A673 (cell line): Measurements from ENCODE around the gene RANBP3. TPM values are rescaled to one million over a fixed set of nuclear protein-coding genes. Genes with fewer than 3 reads are reported as not detected.

Experiments
- BruUV-seq: library from RNA; stranded (reverse); fragments of 400-500 nt; replicated peaks from 2 replicates; lab custom pipeline; 2021; lab: Mats Ljungman, UMichigan
- CTCF ChIA-PET: fragments of 300-600 bp; sonication (Branson Sonifier 250); formaldehyde crosslinking; loops from one replicate; lab custom pipeline; 2022; ENCODE audit warnings: antibody characterized with exemption; lab: Charles Lee
- POLR2A ChIA-PET: fragments of 300-600 bp; sonication (Branson Sonifier 250); formaldehyde crosslinking; loops from one replicate; lab custom pipeline; 2022; ENCODE audit warnings: antibody characterized with exemption; ENCODE audit not compliant: low non-redundant PET; lab: Charles Lee
- DNase-seq: peaks from one replicate; pipeline ENCODE4 v3.0.0-alpha.2; 2015; ENCODE audit warnings: low spot score
- H3K27ac ChIP-seq: fragments of 200-600 bp; sonication (generic); 2 replicates; pipeline ENCODE4 v1.5.1; 2016; ENCODE audit warnings: mixed run types, low read depth, mild to moderate bottlenecking, mixed read lengths, antibody characterized with exemption, low read length; ENCODE audit not compliant: poor library complexity, severe bottlenecking
- H3K27me3 ChIP-seq: fragments of 200-600 bp; sonication (generic); replicated peaks from 2 replicates; pipeline ENCODE4 v1.6.1; 2017; ENCODE audit warnings: mixed run types, low read depth, mild to moderate bottlenecking, mixed read lengths, antibody characterized with exemption, low read length; ENCODE audit not compliant: insufficient read depth, poor library complexity
- H3K36me3 ChIP-seq: fragments of 200-600 bp; sonication (generic); 2 replicates; pipeline ENCODE4 v1.6.1; 2016; ENCODE audit warnings: mixed run types, mild to moderate bottlenecking, mixed read lengths, antibody characterized with exemption, low read length; ENCODE audit not compliant: insufficient read depth, poor library complexity, severe bottlenecking
- H3K4me1 ChIP-seq: fragments of 200-600 bp; sonication (generic); 2 replicates; pipeline ENCODE4 v1.6.1; 2017; ENCODE audit warnings: mixed run types, mild to moderate bottlenecking, mixed read lengths, antibody characterized with exemption, low read length; ENCODE audit not compliant: insufficient read depth, poor library complexity, severe bottlenecking
- H3K4me3 ChIP-seq: fragments of 200-600 bp; sonication (generic); 2 replicates; pipeline ENCODE4 v1.5.1; 2016; ENCODE audit warnings: low read depth, mixed run types, mild to moderate bottlenecking, mixed read lengths, low read length; ENCODE audit not compliant: poor library complexity, severe bottlenecking
- H3K9me3 ChIP-seq: fragments of 200-600 bp; sonication (generic); 2 replicates; pipeline ENCODE4 v1.6.1; 2016; ENCODE audit warnings: mixed run types, low read depth, mild to moderate bottlenecking, mixed read lengths, antibody characterized with exemption, low read length; ENCODE audit not compliant: poor library complexity, severe bottlenecking
- EZH2 ChIP-seq: fragments of 200-600 bp; sonication (generic); IDR thresholded peaks from 2 replicates; pipeline ENCODE4 v1.6.1; 2017; ENCODE audit warnings: borderline replicate concordance, low read depth, mild to moderate bottlenecking, mixed read lengths, antibody characterized with exemption, low read length; ENCODE audit not compliant: poor library complexity, severe bottlenecking
- intact Hi-C: fragments of 100-400 bp; cut with micrococcal nuclease; formaldehyde crosslinking; loops from one replicate; pipeline ENCODE4 v1.10.0; 2022; ENCODE audit not compliant: unreplicated experiment
- total RNA-seq: library from RNA; stranded (reverse); gene quantifications from 2 replicates; pipeline ENCODE4 v1.2.3, GENCODE V29; 2021
- TF ChIP-seq, protein P1 (sequence below): fragments of 300-800, 200-600 bp; sonication (generic); conservative IDR thresholded peaks from 2 replicates; pipeline ENCODE4 v1.5.1; 2017; ENCODE audit warnings: low read depth, mild to moderate bottlenecking, antibody characterized with exemption, low read length, moderate library complexity, mixed read lengths

The RANBP3 gene
- total RNA-seq, 1 experiment from 2014 or later = 130 TPM

DNA sequence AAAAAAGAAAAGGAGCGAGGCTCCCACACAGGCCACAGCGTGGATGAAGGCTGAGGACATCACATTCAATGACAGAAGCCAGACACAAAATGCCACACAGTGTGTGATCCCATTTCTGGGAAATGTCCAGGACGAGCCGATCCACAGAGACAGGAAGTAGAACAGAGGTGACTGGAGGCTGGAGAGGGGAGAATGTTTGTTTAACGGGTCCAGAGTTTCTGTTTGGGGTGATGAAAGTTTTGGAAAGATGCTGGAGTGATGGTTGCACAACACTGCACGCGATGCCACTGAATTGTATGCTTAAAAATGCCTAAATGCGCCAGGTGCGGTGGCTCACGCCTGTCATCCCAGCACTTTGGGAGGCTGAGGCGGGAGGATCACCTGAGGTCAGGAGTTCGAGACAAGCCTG, 107.0 kb downstream of the RANBP3 start:
- Histone ChIP-seq H3K4me1 (no peaks in the 10 kb centered on the region), H3K27me3 (no peaks in the 10 kb centered on the region), H3K4me3 (no peak overlapping the region), H3K27ac (no peak overlapping the region), H3K9me3 (no peaks in the 10 kb centered on the region), H3K36me3 (no peaks in the 10 kb centered on the region)
- BruUV-seq = no TSS peak
- no peak for TF ChIP-seq EZH2
- TF ChIP-seq, protein P1, sequence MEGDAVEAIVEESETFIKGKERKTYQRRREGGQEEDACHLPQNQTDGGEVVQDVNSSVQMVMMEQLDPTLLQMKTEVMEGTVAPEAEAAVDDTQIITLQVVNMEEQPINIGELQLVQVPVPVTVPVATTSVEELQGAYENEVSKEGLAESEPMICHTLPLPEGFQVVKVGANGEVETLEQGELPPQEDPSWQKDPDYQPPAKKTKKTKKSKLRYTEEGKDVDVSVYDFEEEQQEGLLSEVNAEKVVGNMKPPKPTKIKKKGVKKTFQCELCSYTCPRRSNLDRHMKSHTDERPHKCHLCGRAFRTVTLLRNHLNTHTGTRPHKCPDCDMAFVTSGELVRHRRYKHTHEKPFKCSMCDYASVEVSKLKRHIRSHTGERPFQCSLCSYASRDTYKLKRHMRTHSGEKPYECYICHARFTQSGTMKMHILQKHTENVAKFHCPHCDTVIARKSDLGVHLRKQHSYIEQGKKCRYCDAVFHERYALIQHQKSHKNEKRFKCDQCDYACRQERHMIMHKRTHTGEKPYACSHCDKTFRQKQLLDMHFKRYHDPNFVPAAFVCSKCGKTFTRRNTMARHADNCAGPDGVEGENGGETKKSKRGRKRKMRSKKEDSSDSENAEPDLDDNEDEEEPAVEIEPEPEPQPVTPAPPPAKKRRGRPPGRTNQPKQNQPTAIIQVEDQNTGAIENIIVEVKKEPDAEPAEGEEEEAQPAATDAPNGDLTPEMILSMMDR = no peak
- no peak for DNase-seq
- intact Hi-C loops = no loop called here
- CTCF ChIA-PET = no interaction called here
- POLR2A ChIA-PET = no interaction called here

DNA sequence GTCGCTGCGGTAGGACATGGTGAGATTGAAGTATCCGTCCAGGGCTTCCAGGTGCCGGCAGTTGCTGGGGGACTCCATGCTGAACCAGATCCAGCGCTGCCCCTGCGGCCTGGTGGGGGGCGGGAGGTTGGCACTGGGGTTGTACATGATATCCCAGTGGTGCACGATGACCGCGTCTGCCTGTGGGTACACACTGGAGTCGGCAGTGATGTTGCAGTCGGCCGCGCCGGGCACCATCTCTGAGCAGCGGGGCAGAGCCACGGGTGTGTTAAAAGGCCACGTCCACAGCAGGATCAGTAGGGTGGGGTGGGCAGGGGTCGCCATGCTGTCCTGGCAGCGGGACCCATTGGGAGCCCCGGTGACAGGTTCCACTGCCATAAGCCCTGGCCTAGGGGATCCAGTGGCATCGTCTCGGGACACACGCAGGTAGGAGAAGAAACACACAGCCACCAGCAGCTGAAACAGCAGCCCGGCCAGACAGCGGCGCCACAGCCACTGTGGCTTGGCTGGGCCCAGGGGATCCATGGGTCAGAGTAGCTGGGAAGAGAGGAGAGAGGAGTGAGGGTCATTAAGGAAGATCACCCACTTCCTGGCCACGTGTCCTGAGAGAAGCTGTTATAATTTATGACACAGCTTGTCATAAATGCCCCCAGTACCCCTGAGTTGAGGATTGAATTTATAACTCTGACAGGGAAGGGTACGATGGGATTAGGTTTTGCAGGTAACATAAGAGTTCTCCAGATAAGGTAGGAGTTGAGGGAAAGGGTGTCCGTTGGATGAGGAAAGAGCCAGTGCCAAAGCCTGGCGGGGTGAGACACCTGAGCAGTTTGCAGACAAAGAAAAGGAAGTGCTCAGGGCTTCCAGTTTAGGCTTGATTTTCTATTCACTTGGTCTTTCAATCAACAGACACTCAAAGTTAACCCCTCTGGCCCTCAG, 110.5 kb downstream of the RANBP3 start:
- no peaks in the 10 kb centered on the region for H3K4me1 ChIP-seq
- H3K36me3 ChIP-seq = no peaks in the 10 kb centered on the region
- H3K9me3 ChIP-seq = no peaks in the 10 kb centered on the region
- ChIA-PET CTCF (no interaction called here), POLR2A (no interaction called here)
- TF ChIP-seq EZH2 = no peak
- TF ChIP-seq, protein P1 = no peak
- H3K4me3 ChIP-seq = no peak overlapping the region
- BruUV-seq = no TSS peak
- H3K27me3 ChIP-seq = no peaks in the 10 kb centered on the region
- no peak for DNase-seq
- intact Hi-C loops = no loop called here
- no peak overlapping the region for H3K27ac ChIP-seq

Other genes with a start within 250 kb of the RANBP3 start
- gene PRR22, start 193.4 kb downstream of the RANBP3 start, total RNA-seq = 6.5 and 8.2 TPM in 2 replicates
- gene DUS3L, start 187.0 kb downstream of the RANBP3 start, total RNA-seq = 56.8 and 85.3 TPM in 2 replicates
- 1.6 and 3.9 TPM in 2 replicates for gene NRTN, start 173.1 kb downstream of the RANBP3 start, total RNA-seq
- gene FUT6, start 138.4 kb downstream of the RANBP3 start, total RNA-seq = not detected in 2 replicates
- gene FUT3, start 126.7 kb downstream of the RANBP3 start, total RNA-seq = not detected in 2 replicates
- gene FUT5, start 107.6 kb downstream of the RANBP3 start, total RNA-seq = not detected in 2 replicates
- gene NDUFA11, start 74.3 kb downstream of the RANBP3 start, total RNA-seq = 290 and 298 TPM in 2 replicates
- gene VMAC, start 73.3 kb downstream of the RANBP3 start, total RNA-seq = 0.67 and 1.7 TPM in 2 replicates
- gene CAPS, start 63.9 kb downstream of the RANBP3 start, total RNA-seq = 0.92 and 1.7 TPM in 2 replicates
- gene RFX2, start 132.4 kb upstream of the RANBP3 start, total RNA-seq = 11.7 and 11.8 TPM in 2 replicates
- gene ACSBG2, start 157.5 kb upstream of the RANBP3 start, total RNA-seq = not detected in 2 replicates